Measurements from ENCODE around the gene TMEM182. TPM values are rescaled to one million over a fixed set of nuclear protein-coding genes. Genes with fewer than 3 reads are reported as not detected.

The TMEM182 gene
- total RNA-seq, 2 donors from 2014 or later = 2.0 to 4.3 TPM

GRCh38 chr2:102724553-102724952 lies 37.3 kb upstream of the TMEM182 start:
- H3K27ac ChIP-seq = no peak overlapping the region
- DNase-seq (ENCODE audit: low spot score) = no peak
- no peaks in the 10 kb centered on the region for H3K9me3 ChIP-seq
- H3K27me3 ChIP-seq (replicated peaks; ENCODE audit: insufficient read depth) = no peaks in the 10 kb centered on the region
- H3K4me1 ChIP-seq (replicated peaks) = no peaks in the 10 kb centered on the region
- H3K36me3 ChIP-seq = peaks cover 0 to 2% of the 10 kb centered on the region in 2 donors
- no peak overlapping the region for H3K4me3 ChIP-seq
- intact Hi-C loops (cut with DNase I) = no loop called here
- WGBS = 93% methylated on average over 10 of the region's 10 CpGs
- TF ChIP-seq CTCF (IDR thresholded peaks at IDR 0.05) (no peak), POLR2AphosphoS5 (IDR thresholded peaks at IDR 0.05) (no peak), POLR2A (IDR thresholded peaks at IDR 0.05) (no peak)

GRCh38 chr2:102726128-102727087 lies 35.4 kb upstream of the TMEM182 start:
- intact Hi-C loops (cut with DNase I) = no loop called here
- no peaks in the 10 kb centered on the region for H3K4me1 ChIP-seq (replicated peaks)
- no peaks in the 10 kb centered on the region for H3K36me3 ChIP-seq
- H3K9me3 ChIP-seq = no peaks in the 10 kb centered on the region
- WGBS = 66% methylated on average over 15 of the region's 15 CpGs
- no peak overlapping the region for H3K4me3 ChIP-seq
- TF ChIP-seq POLR2AphosphoS5 (IDR thresholded peaks at IDR 0.05) = no peak
- no peak for TF ChIP-seq POLR2A (IDR thresholded peaks at IDR 0.05)
- no peak for TF ChIP-seq CTCF (IDR thresholded peaks at IDR 0.05)
- DNase-seq (ENCODE audit: low spot score) = no peak
- H3K27ac ChIP-seq = no peak overlapping the region
- no peaks in the 10 kb centered on the region for H3K27me3 ChIP-seq (replicated peaks; ENCODE audit: insufficient read depth)

- Histone ChIP-seq H3K4me3 (peak overlapping the region; percentile 65 to 99), H3K27ac (no peak overlapping the region), H3K36me3 (no peaks in the 10 kb centered on the region), H3K27me3 (replicated peaks; ENCODE audit: insufficient read depth) (no peaks in the 10 kb centered on the region), H3K9me3 (no peaks in the 10 kb centered on the region), H3K4me1 (replicated peaks) (no peaks in the 10 kb centered on the region)
- intact Hi-C loops (cut with DNase I) = no loop called here
- TF ChIP-seq POLR2AphosphoS5 (IDR thresholded peaks at IDR 0.05) = no peak
- TF ChIP-seq CTCF (IDR thresholded peaks at IDR 0.05) = no peak
- TF ChIP-seq POLR2A (IDR thresholded peaks at IDR 0.05) = no peak
- 61% methylated on average over 15 of the region's 15 CpGs for WGBS
- DNase-seq (ENCODE audit: low spot score) = no peak
These were observed 26.3 kb upstream of the TMEM182 start for GRCh38 chr2:102735416-102736109.

GRCh38 chr2:102736110-102736409 lies 25.8 kb upstream of the TMEM182 start:
- TF ChIP-seq CTCF (IDR thresholded peaks at IDR 0.05) (no peak), POLR2AphosphoS5 (IDR thresholded peaks at IDR 0.05) (no peak), POLR2A (IDR thresholded peaks at IDR 0.05) (no peak)
- H3K4me1 ChIP-seq (replicated peaks) = no peaks in the 10 kb centered on the region
- intact Hi-C loops (cut with DNase I) = no loop called here
- H3K36me3 ChIP-seq = no peaks in the 10 kb centered on the region
- DNase-seq (ENCODE audit: low spot score) = no peak
- H3K27ac ChIP-seq = peak overlapping the region; percentile 47 to 82
- no peaks in the 10 kb centered on the region for H3K9me3 ChIP-seq
- H3K4me3 ChIP-seq = peak overlapping the region; percentile 65 to 99
- no peaks in the 10 kb centered on the region for H3K27me3 ChIP-seq (replicated peaks; ENCODE audit: insufficient read depth)
- 16% methylated on average over 6 of the region's 6 CpGs for WGBS
